ENCODE results near the gene GOLPH3L. TPM values are rescaled to one million over a fixed set of nuclear protein-coding genes. Genes with fewer than 3 reads are reported as not detected.

The GOLPH3L gene
- total and polyA plus RNA-seq, 2 donors (not counting 1 experiment from before 2014, with no cell fraction given) = 7.4 to 25.3 TPM

DNA sequence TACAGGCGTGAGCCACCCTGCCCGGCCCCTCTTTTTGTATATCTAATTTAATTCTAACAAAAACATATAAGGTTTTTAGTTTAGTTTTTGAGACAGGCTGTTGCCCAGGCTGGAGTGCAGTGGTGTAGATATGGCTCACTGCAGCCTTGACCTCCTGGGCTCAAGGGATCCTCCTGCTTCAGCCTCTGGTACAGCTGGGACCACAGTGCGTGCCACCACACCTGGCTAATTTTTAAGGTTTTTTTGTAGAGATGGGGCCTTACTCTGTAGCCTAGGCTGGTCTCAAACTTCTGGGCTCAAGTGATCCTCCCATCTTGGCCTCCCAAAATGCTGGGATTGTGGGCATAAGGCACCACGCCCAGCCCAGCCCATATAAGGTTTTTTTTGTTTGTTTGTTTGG is 86.4 kb downstream of the GOLPH3L start:
- intact Hi-C loops (cut with micrococcal nuclease) = no loop called here
- H2AFZ ChIP-seq (ENCODE audit: insufficient read depth, low read depth, low read length, poor library complexity, severe bottlenecking) = no peak overlapping the region
- no peak for DNase-seq
- peak overlapping the region; percentile 47 for H3K9ac ChIP-seq (ENCODE audit: low read length)
- peaks cover 0 to 3% of the 10 kb centered on the region in 2 experiments for H3K36me3 ChIP-seq (replicated peaks in 1 of 2; ENCODE audit: control extremely low read depth in 1 of 2, control insufficient read depth in 1 of 2, extremely low read depth in 1 of 2, insufficient read depth in 2 of 2, low read length in 1 of 2)
- peaks cover 35 to 41% of the 10 kb centered on the region in 2 donors for H3K4me1 ChIP-seq (ENCODE audit: control insufficient read depth in 2 of 2, insufficient read depth in 2 of 2, low read length in 2 of 2)
- ChIA-PET POLR2A (no interaction called here), CTCF (interaction anchor here (2.7 to 23.2 kb wide), 2 partner anchors 10 to 50 kb away, joined by 13 to 661 read pairs; no protein-coding TSS in a partner anchor)
- H3K79me2 ChIP-seq (ENCODE audit: control insufficient read depth, insufficient read depth, low read length) = peaks cover 50% of the 10 kb centered on the region
- H3K27ac ChIP-seq (ENCODE audit: low read length in 2 of 2) = peak overlapping the region; percentile 87 to 95
- no peak overlapping the region for H3K4me2 ChIP-seq (replicated peaks; ENCODE audit: low read depth, low read length, poor library complexity, severe bottlenecking)
- ATAC-seq (ENCODE audit: low read depth) = no peak
- no peak for TF ChIP-seq EZH2 (IDR thresholded peaks at IDR 0.05; ENCODE audit: borderline replicate concordance, insufficient read depth, low read depth, low read length, poor library complexity, severe bottlenecking)
- TF ChIP-seq, protein P1, sequence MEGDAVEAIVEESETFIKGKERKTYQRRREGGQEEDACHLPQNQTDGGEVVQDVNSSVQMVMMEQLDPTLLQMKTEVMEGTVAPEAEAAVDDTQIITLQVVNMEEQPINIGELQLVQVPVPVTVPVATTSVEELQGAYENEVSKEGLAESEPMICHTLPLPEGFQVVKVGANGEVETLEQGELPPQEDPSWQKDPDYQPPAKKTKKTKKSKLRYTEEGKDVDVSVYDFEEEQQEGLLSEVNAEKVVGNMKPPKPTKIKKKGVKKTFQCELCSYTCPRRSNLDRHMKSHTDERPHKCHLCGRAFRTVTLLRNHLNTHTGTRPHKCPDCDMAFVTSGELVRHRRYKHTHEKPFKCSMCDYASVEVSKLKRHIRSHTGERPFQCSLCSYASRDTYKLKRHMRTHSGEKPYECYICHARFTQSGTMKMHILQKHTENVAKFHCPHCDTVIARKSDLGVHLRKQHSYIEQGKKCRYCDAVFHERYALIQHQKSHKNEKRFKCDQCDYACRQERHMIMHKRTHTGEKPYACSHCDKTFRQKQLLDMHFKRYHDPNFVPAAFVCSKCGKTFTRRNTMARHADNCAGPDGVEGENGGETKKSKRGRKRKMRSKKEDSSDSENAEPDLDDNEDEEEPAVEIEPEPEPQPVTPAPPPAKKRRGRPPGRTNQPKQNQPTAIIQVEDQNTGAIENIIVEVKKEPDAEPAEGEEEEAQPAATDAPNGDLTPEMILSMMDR (IDR thresholded peaks at IDR 0.05) = no peak
- peaks cover 6% of the 10 kb centered on the region for H4K20me1 ChIP-seq (ENCODE audit: control insufficient read depth, insufficient read depth, low read length, poor library complexity, severe bottlenecking)
- H3K27me3 ChIP-seq (replicated peaks in 1 of 4; ENCODE audit: control extremely low read depth in 1 of 4, control insufficient read depth in 3 of 4, insufficient read depth in 4 of 4, low read length in 3 of 4) = no peaks in the 10 kb centered on the region
- H3K27ac Mint-ChIP-seq = peak overlapping the region; percentile 63
- H3K9me3 ChIP-seq (ENCODE audit: control extremely low read depth in 1 of 3, control insufficient read depth in 2 of 3, insufficient read depth in 1 of 3, low read length in 2 of 3) = no peaks in the 10 kb centered on the region
- H3K4me3 ChIP-seq (ENCODE audit: control extremely low read depth in 1 of 5, extremely low read depth in 1 of 5, insufficient read depth in 1 of 5, low read depth in 2 of 5, low read length in 4 of 5) = no peak overlapping the region
- H3K4me3 Mint-ChIP-seq = no peak overlapping the region
- peaks cover 40% of the 10 kb centered on the region for H3K4me1 Mint-ChIP-seq
- no peaks in the 10 kb centered on the region for H3K9me3 Mint-ChIP-seq (ENCODE audit: insufficient read depth)
- WGBS (ENCODE audit: insufficient coverage) = 88% methylated on average over 1 of the region's 4 CpGs
- H3K27me3 Mint-ChIP-seq = no peaks in the 10 kb centered on the region

- 100% methylated on average over 2 of the region's 2 CpGs for WGBS (ENCODE audit: insufficient coverage)
- Mint-ChIP-seq H3K4me3 (no peak overlapping the region), H3K9me3 (ENCODE audit: insufficient read depth) (no peaks in the 10 kb centered on the region), H3K4me1 (peaks cover 35% of the 10 kb centered on the region), H3K27me3 (no peaks in the 10 kb centered on the region), H3K27ac (peak overlapping the region; percentile 37)
- no peak for ATAC-seq (ENCODE audit: low read depth)
- Histone ChIP-seq H3K27ac (ENCODE audit: low read length in 2 of 2) (peak overlapping the region in 1 of 2 donors; percentile 15), H2AFZ (ENCODE audit: insufficient read depth, low read depth, low read length, poor library complexity, severe bottlenecking) (no peak overlapping the region), H3K4me3 (ENCODE audit: control extremely low read depth in 1 of 5, extremely low read depth in 1 of 5, insufficient read depth in 1 of 5, low read depth in 2 of 5, low read length in 4 of 5) (no peak overlapping the region), H3K9me3 (ENCODE audit: control extremely low read depth in 1 of 3, control insufficient read depth in 2 of 3, insufficient read depth in 1 of 3, low read length in 2 of 3) (no peaks in the 10 kb centered on the region), H4K20me1 (ENCODE audit: control insufficient read depth, insufficient read depth, low read length, poor library complexity, severe bottlenecking) (peaks cover 6% of the 10 kb centered on the region), H3K9ac (ENCODE audit: low read length) (no peak overlapping the region), H3K4me2 (replicated peaks; ENCODE audit: low read depth, low read length, poor library complexity, severe bottlenecking) (no peak overlapping the region), H3K79me2 (ENCODE audit: control insufficient read depth, insufficient read depth, low read length) (peaks cover 44% of the 10 kb centered on the region), H3K4me1 (ENCODE audit: control insufficient read depth in 2 of 2, insufficient read depth in 2 of 2, low read length in 2 of 2) (peaks cover 35 to 41% of the 10 kb centered on the region in 2 donors), H3K36me3 (replicated peaks in 1 of 2; ENCODE audit: control extremely low read depth in 1 of 2, control insufficient read depth in 1 of 2, extremely low read depth in 1 of 2, insufficient read depth in 2 of 2, low read length in 1 of 2) (no peaks in the 10 kb centered on the region), H3K27me3 (replicated peaks in 1 of 4; ENCODE audit: control extremely low read depth in 1 of 4, control insufficient read depth in 3 of 4, insufficient read depth in 4 of 4, low read length in 3 of 4) (no peaks in the 10 kb centered on the region)
- ChIA-PET POLR2A (interaction anchor here (1.8 kb wide), 1 partner anchor 30 kb away, joined by 4 read pairs; the partner anchor contains the start of gene MCL1), CTCF (interaction anchor here (1.5 to 23.2 kb wide), 4 partner anchors 9 to 49 kb away, joined by 3 to 661 read pairs (median 10); partner anchors contain the start of gene MCL1)
- no peak for TF ChIP-seq EZH2 (IDR thresholded peaks at IDR 0.05; ENCODE audit: borderline replicate concordance, insufficient read depth, low read depth, low read length, poor library complexity, severe bottlenecking)
- TF ChIP-seq, protein P1 (IDR thresholded peaks at IDR 0.05) = no peak
- DNase-seq = no peak
- intact Hi-C loops (cut with micrococcal nuclease) = no loop called here
These were observed 87.2 kb downstream of the GOLPH3L start for GRCh38 chr1:150609732-150610131.
